Measurements from ENCODE around the gene CYP3A7. TPM values are rescaled to one million over a fixed set of nuclear protein-coding genes. Genes with fewer than 3 reads are reported as not detected.

CYP3A7 gene
- total and polyA plus RNA-seq, 9 of the 15 experiments (the other 6 are each of a cell fraction or from before 2014, with no cell fraction given) = 0.20 TPM; not detected in 8

- TF ChIP-seq ETS1 (conservative IDR thresholded peaks at IDR 0.05; ENCODE audit: control insufficient read depth, low read depth, low read length) (no peak), BRF1 (IDR thresholded peaks at IDR 0.05; ENCODE audit: borderline replicate concordance, extremely low read depth, insufficient read length) (no peak), CREB3L1 (IDR thresholded peaks at IDR 0.05; ENCODE audit: borderline replicate concordance, low read depth) (peak; percentile 54; the same call in 1 of the 2 replicates), RBM25 (IDR thresholded peaks at IDR 0.05; ENCODE audit: low read depth, low read length, severe bottlenecking) (no peak), ZNF518B (CRISPR knock-in tag; IDR thresholded peaks at IDR 0.05) (no peak), ZNF175 (CRISPR knock-in tag; IDR thresholded peaks at IDR 0.05; ENCODE audit: low read depth) (peak; percentile 69), ZNF41 (CRISPR knock-in tag; conservative IDR thresholded peaks at IDR 0.05) (no peak), NFYB (IDR thresholded peaks at IDR 0.05; ENCODE audit: extremely low read depth, insufficient read length) (no peak), EZH2 (IDR thresholded peaks at IDR 0.05; ENCODE audit: borderline replicate concordance, low read depth, low read length) (no peak), HCFC1 (IDR thresholded peaks at IDR 0.05; ENCODE audit: low read depth, low read length) (no peak), PHB2 (IDR thresholded peaks at IDR 0.05; ENCODE audit: low read depth) (peak; percentile 94), POLR2A (conservative IDR thresholded peaks at IDR 0.05) (no peak), RNF219 (CRISPR knock-in tag; IDR thresholded peaks at IDR 0.05) (no peak), ZNF280B (CRISPR knock-in tag; IDR thresholded peaks at IDR 0.05) (no peak), MLX (CRISPR knock-in tag; conservative IDR thresholded peaks at IDR 0.05) (no peak), MED1 (CRISPR knock-in tag; IDR thresholded peaks at IDR 0.05; ENCODE audit: borderline replicate concordance) (no peak)
Observed at GRCh38 chr7:99665312-99666012, 69.5 kb downstream of the CYP3A7 start (continued).
